Measurements from ENCODE around the gene BAG3. TPM values are rescaled to one million over a fixed set of nuclear protein-coding genes. Genes with fewer than 3 reads are reported as not detected.

Gene BAG3
- total RNA-seq, 1 donor from 2014 or later, result 39.1 TPM

DNA sequence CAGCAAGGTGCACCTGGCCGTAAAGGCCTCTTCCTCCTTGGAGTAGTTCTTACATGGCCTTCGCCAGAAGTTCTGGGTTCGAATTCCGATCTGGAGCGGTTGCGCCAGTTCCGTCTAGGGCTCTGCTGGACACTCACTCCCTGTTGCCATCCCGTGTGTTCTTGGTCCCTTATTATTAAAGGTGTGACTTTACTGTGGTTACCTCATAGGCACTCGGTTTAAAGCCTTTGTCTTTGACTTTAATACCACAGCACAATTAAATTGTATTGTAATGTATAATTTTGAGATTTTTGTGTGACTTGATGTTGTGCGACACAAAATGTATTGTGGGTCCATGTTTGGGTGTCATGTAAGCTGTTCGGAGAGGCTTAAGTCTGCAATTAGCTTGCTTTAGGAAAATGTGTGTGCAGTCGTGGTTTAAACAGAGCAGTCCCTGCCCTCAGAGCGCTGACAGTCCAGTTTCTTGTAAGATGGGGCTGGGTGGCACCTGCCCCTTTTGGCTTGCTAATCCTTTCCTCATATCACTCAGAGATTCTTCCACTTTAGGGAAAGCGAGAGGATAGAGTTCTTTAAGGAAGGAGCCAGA lies 75.6 kb downstream of the BAG3 start:
- H3K4me3 ChIP-seq (ENCODE audit: low read depth, low read length), result peak overlapping the region; percentile 78
- TF ChIP-seq, protein P1, sequence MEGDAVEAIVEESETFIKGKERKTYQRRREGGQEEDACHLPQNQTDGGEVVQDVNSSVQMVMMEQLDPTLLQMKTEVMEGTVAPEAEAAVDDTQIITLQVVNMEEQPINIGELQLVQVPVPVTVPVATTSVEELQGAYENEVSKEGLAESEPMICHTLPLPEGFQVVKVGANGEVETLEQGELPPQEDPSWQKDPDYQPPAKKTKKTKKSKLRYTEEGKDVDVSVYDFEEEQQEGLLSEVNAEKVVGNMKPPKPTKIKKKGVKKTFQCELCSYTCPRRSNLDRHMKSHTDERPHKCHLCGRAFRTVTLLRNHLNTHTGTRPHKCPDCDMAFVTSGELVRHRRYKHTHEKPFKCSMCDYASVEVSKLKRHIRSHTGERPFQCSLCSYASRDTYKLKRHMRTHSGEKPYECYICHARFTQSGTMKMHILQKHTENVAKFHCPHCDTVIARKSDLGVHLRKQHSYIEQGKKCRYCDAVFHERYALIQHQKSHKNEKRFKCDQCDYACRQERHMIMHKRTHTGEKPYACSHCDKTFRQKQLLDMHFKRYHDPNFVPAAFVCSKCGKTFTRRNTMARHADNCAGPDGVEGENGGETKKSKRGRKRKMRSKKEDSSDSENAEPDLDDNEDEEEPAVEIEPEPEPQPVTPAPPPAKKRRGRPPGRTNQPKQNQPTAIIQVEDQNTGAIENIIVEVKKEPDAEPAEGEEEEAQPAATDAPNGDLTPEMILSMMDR (conservative IDR thresholded peaks at IDR 0.05; ENCODE audit: low read depth, low read length), result no peak
- DNase-seq (ENCODE audit: low read depth), result no peak

Other genes starting within 250 kb of the BAG3 start
- gene RGS10, start 108.7 kb upstream of the BAG3 start, total RNA-seq, result 85.9 and 95.1 TPM in 2 replicates
- 43.8 and 50.5 TPM in 2 replicates for gene TIAL1, start 54.4 kb upstream of the BAG3 start, total RNA-seq
- gene INPP5F, start 74.7 kb downstream of the BAG3 start, total RNA-seq, result 12.4 and 17.7 TPM in 2 replicates
- 58.9 and 90.3 TPM in 2 replicates for gene MCMBP, start 221.5 kb downstream of the BAG3 start, total RNA-seq
- gene SEC23IP, start 241.3 kb downstream of the BAG3 start, total RNA-seq, result 19.3 and 33.0 TPM in 2 replicates